Neural progenitor cell (in vitro differentiated cells): Measurements from ENCODE around the gene RRP1. TPM values are rescaled to one million over a fixed set of nuclear protein-coding genes. Genes with fewer than 3 reads are reported as not detected.

Experiments
- DNase-seq: peaks from one replicate; pipeline ENCODE4 v3.0.0-alpha.2; 2016; ENCODE audit warnings: low spot score
- H2AFZ ChIP-seq: fragments of 200-600 bp; sonication (generic); replicated peaks from 2 replicates; pipeline ENCODE4 v1.6.1; 2016; ENCODE audit warnings: antibody characterized with exemption
- H3F3A ChIP-seq: fragments of 200-600 bp; sonication (generic); 2 replicates; pipeline ENCODE4 v1.6.1; 2016; ENCODE audit warnings: antibody characterized with exemption, low read depth
- H3K27ac ChIP-seq: fragments of 200-600 bp; sonication (generic); 2 replicates; pipeline ENCODE4 v1.5.1; 2016; ENCODE audit warnings: mild to moderate bottlenecking
- H3K27me3 ChIP-seq: fragments of 200-600 bp; sonication (generic); 2 replicates; pipeline ENCODE4 v1.6.1; 2016; ENCODE audit warnings: mild to moderate bottlenecking, moderate library complexity
- H3K36me3 ChIP-seq: fragments of 200-600 bp; sonication (generic); 2 replicates; pipeline ENCODE4 v1.5.1; 2016
- H3K4me1 ChIP-seq: fragments of 200-600 bp; sonication (generic); 2 replicates; pipeline ENCODE4 v1.6.1; 2016; ENCODE audit warnings: mixed run types
- H3K4me2 ChIP-seq: fragments of 200-600 bp; sonication (generic); 2 replicates; pipeline ENCODE4 v1.6.1; 2016
- H3K4me3 ChIP-seq: fragments of 200-600 bp; sonication (generic); 2 replicates; pipeline ENCODE4 v1.5.1; 2016
- H3K79me2 ChIP-seq: fragments of 200-600 bp; sonication (generic); 2 replicates; pipeline ENCODE4 v1.6.1; 2016; ENCODE audit warnings: low read depth
- H3K9ac ChIP-seq: fragments of 200-600 bp; sonication (generic); 2 replicates; pipeline ENCODE4 v1.6.1; 2016
- H3K9me3 ChIP-seq: fragments of 200-600 bp; sonication (generic); 2 replicates; pipeline ENCODE4 v1.5.1; 2016; ENCODE audit warnings: low read depth
- H4K20me1 ChIP-seq: fragments of 200-600 bp; sonication (generic); 2 replicates; pipeline ENCODE4 v1.6.1; 2016; ENCODE audit warnings: low read depth
- H3K27ac Mint-ChIP-seq: 3 replicates; pipeline ENCODE4 v1.8.0; 2021; ENCODE audit warnings: mixed read lengths
- H3K27me3 Mint-ChIP-seq: 2 replicates; pipeline ENCODE4 v1.8.0; 2022; ENCODE audit warnings: low read depth, mild to moderate bottlenecking, inconsistent platforms, moderate library complexity, mixed read lengths; ENCODE audit not compliant: insufficient read depth
- H3K36me3 Mint-ChIP-seq: 3 replicates; pipeline ENCODE4 v1.8.0; 2021; ENCODE audit warnings: mixed read lengths
- H3K4me1 Mint-ChIP-seq: 3 replicates; pipeline ENCODE4 v1.8.0; 2021; ENCODE audit warnings: mixed read lengths
- H3K4me3 Mint-ChIP-seq: 3 replicates; pipeline ENCODE4 v1.8.0; 2021; ENCODE audit warnings: mild to moderate bottlenecking, moderate library complexity, mixed read lengths
- H3K9me3 Mint-ChIP-seq: 3 replicates; pipeline ENCODE4 v1.8.0; 2020; ENCODE audit warnings: mixed read lengths
- EZH2 ChIP-seq: fragments of 200-600 bp; sonication (generic); IDR thresholded peaks from 2 replicates; pipeline ENCODE4 v1.6.1; 2017; ENCODE audit warnings: antibody characterized with exemption, mild to moderate bottlenecking, moderate library complexity
- EZH2phosphoT487 ChIP-seq: fragments of 200-600 bp; sonication (generic); IDR thresholded peaks from 2 replicates; pipeline ENCODE4 v1.6.1; 2017; ENCODE audit warnings: antibody characterized with exemption
- total RNA-seq: library from RNA; depleted of rRNA; stranded (reverse); fragments of >200 nt; gene quantifications from 2 replicates; pipeline ENCODE4 v1.2.3, GENCODE V29; 2015; ENCODE audit warnings: low replicate concordance
- TF ChIP-seq, protein P1 (sequence below): fragments of 200-600 bp; sonication (generic); IDR thresholded peaks from 2 replicates; pipeline ENCODE4 v1.5.1; 2017; ENCODE audit warnings: antibody characterized with exemption, mild to moderate bottlenecking

RRP1 gene
- total RNA-seq, 1 donor from 2014 or later, result 18.4 TPM

- Mint-ChIP-seq H3K36me3 (no peaks in the 10 kb centered on the region), H3K27ac (no peak overlapping the region), H3K27me3 (peaks cover 6% of the 10 kb centered on the region)
Measured at GRCh38 chr21:43845386-43845785, 56.0 kb downstream of the RRP1 start.

DNA sequence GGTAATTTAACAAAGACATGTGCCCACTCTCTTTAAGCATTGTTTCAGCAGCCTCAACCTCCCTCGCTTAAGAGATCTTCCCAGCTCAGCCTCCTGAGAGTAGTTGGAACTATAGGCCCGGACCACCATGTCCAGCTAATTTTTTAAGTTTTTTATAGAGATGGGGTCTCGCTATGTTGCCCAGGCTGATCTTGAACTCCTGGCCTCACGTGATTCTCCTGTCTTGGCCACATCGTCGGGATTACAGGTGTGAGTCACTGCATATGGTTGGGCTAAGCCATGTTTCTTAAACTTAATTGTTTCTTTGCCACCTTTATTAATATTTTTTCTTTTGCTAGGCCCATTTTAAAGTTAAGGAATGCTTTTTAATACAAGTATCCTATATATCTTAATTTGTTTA is 57.1 kb downstream of the RRP1 start:
- Mint-ChIP-seq H3K27me3 (peaks cover 6% of the 10 kb centered on the region), H3K4me3 (no peak overlapping the region), H3K9me3 (peaks cover 7% of the 10 kb centered on the region), H3K36me3 (no peaks in the 10 kb centered on the region), H3K27ac (no peak overlapping the region), H3K4me1 (peaks cover 8% of the 10 kb centered on the region)
- H3K4me3 ChIP-seq, result no peak overlapping the region
- no peak for DNase-seq
- no peak overlapping the region for H2AFZ ChIP-seq
- TF ChIP-seq EZH2phosphoT487 (no peak), EZH2 (no peak)
- TF ChIP-seq, protein P1, sequence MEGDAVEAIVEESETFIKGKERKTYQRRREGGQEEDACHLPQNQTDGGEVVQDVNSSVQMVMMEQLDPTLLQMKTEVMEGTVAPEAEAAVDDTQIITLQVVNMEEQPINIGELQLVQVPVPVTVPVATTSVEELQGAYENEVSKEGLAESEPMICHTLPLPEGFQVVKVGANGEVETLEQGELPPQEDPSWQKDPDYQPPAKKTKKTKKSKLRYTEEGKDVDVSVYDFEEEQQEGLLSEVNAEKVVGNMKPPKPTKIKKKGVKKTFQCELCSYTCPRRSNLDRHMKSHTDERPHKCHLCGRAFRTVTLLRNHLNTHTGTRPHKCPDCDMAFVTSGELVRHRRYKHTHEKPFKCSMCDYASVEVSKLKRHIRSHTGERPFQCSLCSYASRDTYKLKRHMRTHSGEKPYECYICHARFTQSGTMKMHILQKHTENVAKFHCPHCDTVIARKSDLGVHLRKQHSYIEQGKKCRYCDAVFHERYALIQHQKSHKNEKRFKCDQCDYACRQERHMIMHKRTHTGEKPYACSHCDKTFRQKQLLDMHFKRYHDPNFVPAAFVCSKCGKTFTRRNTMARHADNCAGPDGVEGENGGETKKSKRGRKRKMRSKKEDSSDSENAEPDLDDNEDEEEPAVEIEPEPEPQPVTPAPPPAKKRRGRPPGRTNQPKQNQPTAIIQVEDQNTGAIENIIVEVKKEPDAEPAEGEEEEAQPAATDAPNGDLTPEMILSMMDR, result no peak
- no peaks in the 10 kb centered on the region for H3K36me3 ChIP-seq
- no peaks in the 10 kb centered on the region for H4K20me1 ChIP-seq
- no peaks in the 10 kb centered on the region for H3F3A ChIP-seq
- no peaks in the 10 kb centered on the region for H3K79me2 ChIP-seq
- H3K4me1 ChIP-seq, result no peaks in the 10 kb centered on the region
- no peaks in the 10 kb centered on the region for H3K27me3 ChIP-seq
- no peak overlapping the region for H3K9ac ChIP-seq
- H3K27ac ChIP-seq, result no peak overlapping the region
- no peaks in the 10 kb centered on the region for H3K9me3 ChIP-seq
- H3K4me2 ChIP-seq, result no peak overlapping the region

More at GRCh38 chr21:43845386-43845785, 56.0 kb downstream of the RRP1 start:
- H3K4me1 Mint-ChIP-seq, result no peaks in the 10 kb centered on the region
- H3K36me3 ChIP-seq, result no peaks in the 10 kb centered on the region
- TF ChIP-seq EZH2, result no peak
- TF ChIP-seq, protein P1, result no peak
- no peak for TF ChIP-seq EZH2phosphoT487
- no peaks in the 10 kb centered on the region for H3K4me1 ChIP-seq
- H3K9me3 Mint-ChIP-seq, result peaks cover 4% of the 10 kb centered on the region
- H3K9me3 ChIP-seq, result no peaks in the 10 kb centered on the region
- no peak overlapping the region for H3K4me3 ChIP-seq
- H3F3A ChIP-seq, result no peaks in the 10 kb centered on the region
- no peaks in the 10 kb centered on the region for H4K20me1 ChIP-seq
- H3K9ac ChIP-seq, result no peak overlapping the region
- H3K79me2 ChIP-seq, result no peaks in the 10 kb centered on the region
- no peak for DNase-seq
- no peak overlapping the region for H3K27ac ChIP-seq
- H3K27me3 ChIP-seq, result no peaks in the 10 kb centered on the region
- no peak overlapping the region for H3K4me3 Mint-ChIP-seq
- no peak overlapping the region for H3K4me2 ChIP-seq
- peak overlapping the region; percentile 29 for H2AFZ ChIP-seq

DNA sequence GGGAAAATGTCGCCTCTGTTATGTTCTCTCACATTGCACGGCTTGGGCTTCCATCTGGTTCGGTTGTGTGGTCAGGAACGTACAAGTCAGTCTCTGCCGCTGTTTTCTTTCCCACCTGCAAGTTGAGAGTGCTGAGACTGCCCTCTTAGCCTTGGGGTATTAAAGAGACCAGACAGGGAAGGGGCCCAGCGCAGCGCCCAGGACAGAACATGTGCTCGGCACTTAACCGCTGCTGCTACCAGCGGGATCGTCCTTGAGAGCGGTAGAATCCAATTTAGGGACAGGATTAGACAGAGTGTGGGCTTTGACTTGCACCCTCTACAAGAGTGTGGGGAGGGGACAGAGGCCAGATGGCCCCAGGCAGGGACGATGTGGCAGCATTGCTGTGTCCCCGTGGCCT is 57.9 kb downstream of the RRP1 start:
- peaks cover 11% of the 10 kb centered on the region for H3K4me1 Mint-ChIP-seq
- no peak for TF ChIP-seq EZH2
- no peak for TF ChIP-seq EZH2phosphoT487
- TF ChIP-seq, protein P1, result no peak
- H3K9me3 Mint-ChIP-seq, result peaks cover 7% of the 10 kb centered on the region
- peaks cover 6% of the 10 kb centered on the region for H3K27me3 Mint-ChIP-seq
- H3K36me3 Mint-ChIP-seq, result no peaks in the 10 kb centered on the region
- no peaks in the 10 kb centered on the region for H3K9me3 ChIP-seq
- no peak overlapping the region for H3K4me3 ChIP-seq
- no peak overlapping the region for H3K4me2 ChIP-seq
- no peak overlapping the region for H3K27ac ChIP-seq
- no peak overlapping the region for H2AFZ ChIP-seq
- no peaks in the 10 kb centered on the region for H4K20me1 ChIP-seq
- H3K27ac Mint-ChIP-seq, result peak overlapping the region; percentile 76
- no peaks in the 10 kb centered on the region for H3F3A ChIP-seq
- no peak overlapping the region for H3K4me3 Mint-ChIP-seq
- H3K79me2 ChIP-seq, result no peaks in the 10 kb centered on the region
- no peak for DNase-seq
- H3K4me1 ChIP-seq, result no peaks in the 10 kb centered on the region
- H3K9ac ChIP-seq, result no peak overlapping the region
- no peaks in the 10 kb centered on the region for H3K36me3 ChIP-seq
- no peaks in the 10 kb centered on the region for H3K27me3 ChIP-seq

- no peak overlapping the region for H3K4me3 ChIP-seq
- Mint-ChIP-seq H3K4me1 (peaks cover 16% of the 10 kb centered on the region), H3K27ac (no peak overlapping the region), H3K27me3 (peaks cover 6% of the 10 kb centered on the region), H3K36me3 (no peaks in the 10 kb centered on the region), H3K9me3 (peaks cover 7% of the 10 kb centered on the region), H3K4me3 (no peak overlapping the region)
- no peaks in the 10 kb centered on the region for H3K36me3 ChIP-seq
- H3K4me2 ChIP-seq, result no peak overlapping the region
- no peaks in the 10 kb centered on the region for H3K4me1 ChIP-seq
- no peak overlapping the region for H3K27ac ChIP-seq
- H3F3A ChIP-seq, result no peaks in the 10 kb centered on the region
- H3K79me2 ChIP-seq, result no peaks in the 10 kb centered on the region
- no peak for DNase-seq
- no peaks in the 10 kb centered on the region for H4K20me1 ChIP-seq
- no peaks in the 10 kb centered on the region for H3K9me3 ChIP-seq
- H3K27me3 ChIP-seq, result no peaks in the 10 kb centered on the region
- no peak overlapping the region for H2AFZ ChIP-seq
- TF ChIP-seq EZH2phosphoT487 (no peak), EZH2 (no peak)
- TF ChIP-seq, protein P1, result no peak
- H3K9ac ChIP-seq, result no peak overlapping the region
Measured at GRCh38 chr21:43848771-43849170, 59.4 kb downstream of the RRP1 start.
